HepG2 (cell line): Measurements from ENCODE around the gene PCDHB9.
"Not testable (repeated sequence)": the region's sequence is repeated elsewhere in the genome, so short reads cannot be mapped to it uniquely, and the experiment has no call there.

Source experiments
- EP300 ChIP-seq, 3 experiments: sonication (generic) in 1 of 3; formaldehyde crosslinking in 1 of 3; IDR thresholded peaks; 2 replicates each; pipeline versions ENCODE4 v1.5.1 to v1.6.1; 2011 to 2020; ENCODE audit warnings: low read depth in 2 of 3, low read length in 2 of 3, borderline replicate concordance in 1 of 3, improper control_type of control experiment in 1 of 3, mild to moderate bottlenecking in 1 of 3, missing genetic modification reagents in 1 of 3, moderate library complexity in 1 of 3
- TF ChIP-seq, protein P1 (sequence below): sonication (generic); formaldehyde crosslinking; IDR thresholded peaks from 2 replicates; pipeline ENCODE4 v1.5.0; 2020; ENCODE audit warnings: mild to moderate bottlenecking, missing genetic modification reagents, moderate library complexity

DNA sequence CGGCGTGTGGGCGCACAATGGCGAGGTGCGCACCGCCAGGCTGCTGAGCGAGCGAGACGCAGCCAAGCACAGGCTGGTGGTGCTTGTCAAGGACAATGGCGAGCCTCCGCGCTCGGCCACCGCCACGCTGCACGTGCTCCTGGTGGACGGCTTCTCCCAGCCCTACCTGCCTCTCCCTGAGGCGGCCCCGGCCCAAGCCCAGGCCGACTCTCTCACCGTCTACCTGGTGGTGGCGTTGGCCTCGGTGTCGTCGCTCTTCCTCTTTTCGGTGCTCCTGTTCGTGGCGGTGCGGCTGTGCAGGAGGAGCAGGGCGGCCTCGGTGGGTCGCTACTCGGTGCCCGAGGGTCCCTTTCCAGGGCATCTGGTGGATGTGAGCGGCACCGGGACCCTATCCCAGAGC lies 34.9 kb upstream of the PCDHB9 start:
- TF ChIP-seq EP300 (IDR thresholded peaks at IDR 0.05; ENCODE audit: low read depth in 2 of 2, low read length in 2 of 2); EP300 (CRISPR knock-in tag; IDR thresholded peaks at IDR 0.05; ENCODE audit: borderline replicate concordance): not testable (repeated sequence)
- TF ChIP-seq, protein P1, sequence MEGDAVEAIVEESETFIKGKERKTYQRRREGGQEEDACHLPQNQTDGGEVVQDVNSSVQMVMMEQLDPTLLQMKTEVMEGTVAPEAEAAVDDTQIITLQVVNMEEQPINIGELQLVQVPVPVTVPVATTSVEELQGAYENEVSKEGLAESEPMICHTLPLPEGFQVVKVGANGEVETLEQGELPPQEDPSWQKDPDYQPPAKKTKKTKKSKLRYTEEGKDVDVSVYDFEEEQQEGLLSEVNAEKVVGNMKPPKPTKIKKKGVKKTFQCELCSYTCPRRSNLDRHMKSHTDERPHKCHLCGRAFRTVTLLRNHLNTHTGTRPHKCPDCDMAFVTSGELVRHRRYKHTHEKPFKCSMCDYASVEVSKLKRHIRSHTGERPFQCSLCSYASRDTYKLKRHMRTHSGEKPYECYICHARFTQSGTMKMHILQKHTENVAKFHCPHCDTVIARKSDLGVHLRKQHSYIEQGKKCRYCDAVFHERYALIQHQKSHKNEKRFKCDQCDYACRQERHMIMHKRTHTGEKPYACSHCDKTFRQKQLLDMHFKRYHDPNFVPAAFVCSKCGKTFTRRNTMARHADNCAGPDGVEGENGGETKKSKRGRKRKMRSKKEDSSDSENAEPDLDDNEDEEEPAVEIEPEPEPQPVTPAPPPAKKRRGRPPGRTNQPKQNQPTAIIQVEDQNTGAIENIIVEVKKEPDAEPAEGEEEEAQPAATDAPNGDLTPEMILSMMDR (CRISPR knock-in tag) = not testable (repeated sequence)
